Smooth muscle cell (in vitro differentiated cells): ENCODE measurements around the gene BAX. TPM values are rescaled to one million over a fixed set of nuclear protein-coding genes. Genes with fewer than 3 reads are reported as not detected.

Experiments used
- DNase-seq: peaks from one replicate; lab custom pipeline; 2025; ENCODE audit not compliant: unreplicated experiment; lab: John Stamatoyannopoulos, UW
- H2AFZ ChIP-seq: fragments of 200-600 bp; sonication (generic); 2 replicates; pipeline ENCODE4 v1.6.0; 2016; ENCODE audit warnings: antibody characterized with exemption, low read depth, mild to moderate bottlenecking
- H3F3A ChIP-seq: fragments of 200-600 bp; sonication (generic); 2 replicates; pipeline ENCODE4 v1.6.0; 2017; ENCODE audit warnings: antibody characterized with exemption, low read depth
- H3K27ac ChIP-seq: fragments of 200-600 bp; sonication (generic); 2 replicates; pipeline ENCODE4 v1.5.1; 2016; ENCODE audit warnings: low read depth, mild to moderate bottlenecking
- H3K27me3 ChIP-seq: fragments of 200-600 bp; sonication (generic); 2 replicates; pipeline ENCODE4 v1.6.1; 2016; ENCODE audit warnings: low read depth, mild to moderate bottlenecking
- H3K36me3 ChIP-seq: fragments of 200-600 bp; sonication (generic); 2 replicates; pipeline ENCODE4 v1.5.1; 2016; ENCODE audit warnings: low read depth
- H3K4me1 ChIP-seq: fragments of 200-600 bp; sonication (generic); 2 replicates; pipeline ENCODE4 v1.5.1; 2016; ENCODE audit warnings: low read depth
- H3K4me2 ChIP-seq: fragments of 200-600 bp; sonication (generic); 2 replicates; pipeline ENCODE4 v1.6.0; 2016; ENCODE audit warnings: mild to moderate bottlenecking
- H3K4me3 ChIP-seq: fragments of 200-600 bp; sonication (generic); 2 replicates; pipeline ENCODE4 v1.5.1; 2016; ENCODE audit warnings: mild to moderate bottlenecking
- H3K79me2 ChIP-seq: fragments of 200-600 bp; sonication (generic); 2 replicates; pipeline ENCODE4 v1.6.0; 2016; ENCODE audit warnings: low read depth, mild to moderate bottlenecking
- H3K9ac ChIP-seq: fragments of 200-600 bp; sonication (generic); 2 replicates; pipeline ENCODE4 v1.6.0; 2016; ENCODE audit warnings: low read depth
- H3K9me3 ChIP-seq: fragments of 200-600 bp; sonication (generic); replicated peaks from 2 replicates; pipeline ENCODE4 v1.5.1; 2016; ENCODE audit warnings: low read depth
- H4K20me1 ChIP-seq: fragments of 200-600 bp; sonication (generic); 2 replicates; pipeline ENCODE4 v1.6.0; 2016; ENCODE audit warnings: low read depth
- CTCF ChIP-seq: fragments of 200-600 bp; sonication (generic); IDR thresholded peaks from 2 replicates; pipeline ENCODE4 v1.5.1; 2017; ENCODE audit warnings: borderline replicate concordance, mild to moderate bottlenecking, antibody characterized with exemption; ENCODE audit not compliant: insufficient read depth, poor library complexity, severe bottlenecking
- WGBS: methylation state at CpG from one replicate; pipeline ENCODE4 v1.1.7; 2016; ENCODE audit warnings: low lambda C conversion rate; 5-methylcytosine and 5-hydroxymethylcytosine counted together
- polyA plus RNA-seq: library from polyadenylated mRNA; unstranded; fragments of >200 nt; fragmentation: Nextera tagmentation; extraction: Ambion mirVana; gene quantifications from 2 replicates; pipeline ENCODE4 v1.2.1, GENCODE V29; 2016
- total RNA-seq: library from RNA; depleted of rRNA; stranded (reverse); fragments of >200 nt; gene quantifications from 2 replicates; pipeline ENCODE4 v1.2.3, GENCODE V29; 2014

The BAX gene
- total and polyA plus RNA-seq, 2 experiments from 2014 or later = 42.8 to 153 TPM

DNA sequence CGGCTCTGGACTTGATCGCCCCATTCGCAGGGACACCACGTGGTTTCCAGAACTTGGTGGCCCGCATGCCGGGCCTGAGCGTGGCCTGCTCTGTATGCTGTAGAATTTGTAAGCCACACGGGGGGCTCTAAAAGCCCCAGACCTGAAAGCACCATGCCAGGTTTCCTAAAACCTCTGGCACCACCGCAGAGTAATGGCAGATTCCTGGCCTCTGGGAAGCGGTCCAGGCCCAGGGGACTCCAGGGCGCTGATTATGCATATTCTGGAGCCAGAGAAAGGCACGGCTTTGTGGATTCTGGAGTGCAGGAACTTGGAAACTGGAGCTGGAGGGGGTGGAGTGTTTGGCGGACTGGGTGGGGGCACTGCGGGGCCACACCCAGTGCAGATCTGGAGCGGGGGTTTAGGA lies 14.1 kb downstream of the BAX start:
- no peak for TF ChIP-seq CTCF
- Histone ChIP-seq H3K4me3 (no peak overlapping the region), H3K9me3 (no peaks in the 10 kb centered on the region), H4K20me1 (peaks cover 56% of the 10 kb centered on the region), H3K79me2 (peaks cover 15% of the 10 kb centered on the region), H3K4me2 (no peak overlapping the region), H3F3A (peaks cover 33% of the 10 kb centered on the region), H3K9ac (no peak overlapping the region), H3K27ac (no peak overlapping the region), H3K36me3 (no peaks in the 10 kb centered on the region), H3K4me1 (peaks cover 17% of the 10 kb centered on the region), H3K27me3 (no peaks in the 10 kb centered on the region), H2AFZ (no peak overlapping the region)
- WGBS = 97% methylated on average over 15 of the region's 15 CpGs
- no peak for DNase-seq

- DNase-seq = no peak
- WGBS = 96% methylated on average over 44 of the region's 45 CpGs
- Histone ChIP-seq H3K9me3 (no peaks in the 10 kb centered on the region), H3K79me2 (peaks cover 15% of the 10 kb centered on the region), H3K4me1 (peaks cover 10% of the 10 kb centered on the region), H3K27ac (no peak overlapping the region), H3K4me3 (no peak overlapping the region), H4K20me1 (peaks cover 56% of the 10 kb centered on the region), H3F3A (peaks cover 36% of the 10 kb centered on the region), H3K9ac (no peak overlapping the region), H3K4me2 (no peak overlapping the region), H3K27me3 (no peaks in the 10 kb centered on the region), H3K36me3 (no peaks in the 10 kb centered on the region), H2AFZ (no peak overlapping the region)
- TF ChIP-seq CTCF = no peak
Observed at GRCh38 chr19:48969276-48970138, 14.8 kb downstream of the BAX start.

DNA sequence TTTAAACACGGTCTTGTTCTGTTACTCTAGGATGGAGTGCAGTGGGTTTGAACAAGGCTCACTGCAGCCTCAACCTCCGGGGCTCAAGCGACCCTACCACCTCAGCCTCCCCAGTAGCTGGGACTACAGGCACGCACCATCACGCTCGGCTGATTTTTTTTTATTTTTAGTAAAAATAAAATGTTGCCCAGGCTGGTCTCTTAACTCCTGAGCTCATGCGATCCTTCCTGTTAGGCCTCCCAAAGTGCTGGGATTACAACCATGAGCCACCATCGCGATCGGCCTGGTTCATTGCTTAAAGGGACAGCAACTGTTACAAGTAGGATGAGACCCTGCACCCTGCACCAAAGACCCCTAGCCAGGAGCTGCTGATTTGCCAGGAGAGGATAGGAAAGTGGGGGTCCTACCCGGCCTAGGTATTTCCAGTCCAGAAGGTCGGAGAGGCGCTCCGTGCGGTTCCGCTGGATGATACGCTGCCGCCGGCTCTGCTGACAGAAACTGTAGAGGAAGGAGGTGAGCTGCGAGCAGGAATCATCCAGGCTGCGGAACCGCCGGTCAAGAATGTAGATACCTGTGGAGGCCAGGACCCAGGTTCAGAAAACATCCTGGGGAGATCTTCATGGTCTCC lies 15.6 kb downstream of the BAX start:
- peaks cover 55% of the 10 kb centered on the region for H4K20me1 ChIP-seq
- no peak overlapping the region for H3K27ac ChIP-seq
- H3K4me1 ChIP-seq = peaks cover 8% of the 10 kb centered on the region
- no peak overlapping the region for H3K9ac ChIP-seq
- H3K4me3 ChIP-seq = no peak overlapping the region
- TF ChIP-seq CTCF = no peak
- no peak for DNase-seq
- no peak overlapping the region for H2AFZ ChIP-seq
- H3K4me2 ChIP-seq = no peak overlapping the region
- peaks cover 15% of the 10 kb centered on the region for H3K79me2 ChIP-seq
- H3K27me3 ChIP-seq = no peaks in the 10 kb centered on the region
- no peaks in the 10 kb centered on the region for H3K9me3 ChIP-seq
- peaks cover 36% of the 10 kb centered on the region for H3F3A ChIP-seq
- no peaks in the 10 kb centered on the region for H3K36me3 ChIP-seq
- WGBS = 92% methylated on average over 23 of the region's 23 CpGs
